HG02759 (cell line): Measurements from ENCODE around the gene CFAP119.

Experiments
- ATAC-seq: cut with Tn5 transposase; IDR thresholded peaks from one replicate; pipeline ENCODE4 v1.9.1; 2021; ENCODE audit warnings: mild to moderate bottlenecking, moderate library complexity; ENCODE audit not compliant: unreplicated experiment

CFAP119 gene

DNA sequence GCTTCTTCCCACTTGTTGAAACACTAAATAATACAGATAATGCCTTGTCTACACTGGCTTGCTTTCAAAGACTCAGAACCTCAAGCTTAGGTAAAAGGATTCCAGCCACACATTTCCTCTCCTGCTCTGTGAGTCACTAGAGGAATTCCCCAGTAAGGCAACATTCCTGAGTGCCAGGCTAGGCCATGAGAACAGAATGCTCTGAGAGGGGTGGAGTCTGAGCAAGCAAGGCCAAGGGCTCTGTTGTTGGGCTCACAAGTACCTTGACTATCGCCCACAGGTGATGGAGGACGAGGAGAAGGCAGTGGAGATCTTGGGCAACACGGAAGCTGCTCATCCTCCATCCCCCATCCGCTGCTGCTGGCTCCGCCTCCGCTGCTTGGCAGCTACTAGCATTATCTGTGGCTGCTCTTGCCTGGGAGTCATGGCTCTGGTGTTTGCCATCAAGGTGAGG lies 20.4 kb downstream of the CFAP119 start:
- no peak for ATAC-seq

DNA sequence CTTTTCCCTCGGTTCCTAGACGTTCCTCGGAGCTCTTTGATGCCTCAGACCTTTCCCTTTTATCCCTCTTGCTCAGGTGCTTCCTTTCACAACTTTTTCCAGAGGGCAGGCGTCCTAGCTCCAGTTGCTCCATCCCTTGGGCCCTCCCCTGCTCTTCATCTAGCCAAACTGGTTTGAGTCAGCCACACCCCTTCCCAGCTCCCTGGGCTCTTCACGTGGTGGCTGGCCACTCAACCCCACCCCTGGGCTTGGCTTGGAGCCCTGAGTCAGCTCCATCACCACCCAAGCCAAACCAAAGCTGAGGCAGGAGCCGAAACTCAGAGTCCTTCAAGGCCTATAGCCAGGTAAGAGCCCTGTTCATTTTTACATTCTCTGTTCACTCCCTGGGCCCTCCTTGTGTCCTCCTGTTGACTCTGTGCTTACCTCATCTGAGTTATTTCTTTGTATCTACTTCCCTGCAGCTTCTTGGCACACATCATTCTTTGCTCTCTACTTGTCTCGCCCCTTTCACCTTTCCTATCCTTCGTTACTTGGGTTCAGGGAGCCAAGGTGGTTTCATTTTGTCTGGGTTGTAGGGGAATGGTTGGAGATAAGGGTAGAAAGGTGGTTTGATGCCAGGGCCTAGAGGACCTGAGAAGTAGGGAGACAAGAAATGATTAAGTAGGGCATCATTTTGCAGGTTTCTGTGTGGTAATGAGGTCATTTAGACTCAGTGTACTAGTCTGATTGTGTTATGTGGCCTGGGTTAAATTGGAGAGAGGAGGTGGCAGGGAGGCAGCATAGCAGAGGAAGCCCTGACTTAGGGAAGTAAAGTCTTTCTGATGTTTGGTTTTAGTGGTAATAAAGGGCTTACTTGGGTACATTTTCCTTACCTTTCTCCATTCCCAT lies 21.3 kb downstream of the CFAP119 start:
- ATAC-seq = no peak

DNA sequence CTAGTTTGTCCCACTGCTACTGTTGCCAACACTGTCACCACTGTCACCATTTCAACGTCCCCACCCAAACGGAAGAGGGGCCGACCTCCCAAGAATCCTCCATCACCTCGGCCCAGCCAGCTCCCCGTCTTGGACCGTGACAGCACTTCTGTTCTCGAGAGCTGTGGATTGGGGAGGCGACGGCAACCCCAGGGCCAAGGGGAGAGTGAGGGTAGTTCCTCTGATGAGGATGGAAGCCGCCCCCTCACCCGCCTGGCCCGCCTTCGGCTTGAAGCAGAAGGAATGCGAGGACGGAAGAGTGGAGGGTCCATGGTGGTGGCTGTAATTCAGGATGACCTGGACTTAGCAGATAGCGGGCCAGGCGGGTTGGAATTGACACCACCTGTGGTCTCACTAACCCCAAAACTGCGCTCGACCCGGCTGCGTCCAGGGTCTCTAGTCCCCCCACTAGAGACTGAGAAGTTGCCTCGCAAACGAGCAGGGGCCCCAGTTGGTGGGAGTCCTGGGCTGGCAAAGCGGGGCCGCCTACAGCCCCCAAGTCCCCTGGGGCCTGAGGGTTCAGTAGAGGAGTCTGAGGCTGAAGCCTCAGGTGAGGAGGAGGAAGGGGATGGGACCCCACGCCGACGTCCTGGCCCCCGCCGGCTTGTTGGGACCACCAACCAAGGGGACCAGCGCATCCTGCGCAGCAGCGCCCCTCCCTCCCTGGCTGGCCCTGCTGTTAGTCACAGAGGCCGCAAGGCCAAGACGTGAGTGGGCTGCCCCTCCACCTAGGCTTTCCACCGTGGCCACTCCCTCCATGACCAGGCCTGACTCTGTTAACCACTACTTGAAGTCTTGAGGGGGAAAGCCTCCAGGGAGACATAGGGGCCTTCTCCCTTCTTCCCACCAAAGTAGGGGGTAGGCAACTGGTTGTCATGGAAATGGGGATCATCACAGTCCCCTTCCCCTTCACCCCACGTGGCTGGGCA lies 22.6 kb downstream of the CFAP119 start:
- no peak for ATAC-seq

DNA sequence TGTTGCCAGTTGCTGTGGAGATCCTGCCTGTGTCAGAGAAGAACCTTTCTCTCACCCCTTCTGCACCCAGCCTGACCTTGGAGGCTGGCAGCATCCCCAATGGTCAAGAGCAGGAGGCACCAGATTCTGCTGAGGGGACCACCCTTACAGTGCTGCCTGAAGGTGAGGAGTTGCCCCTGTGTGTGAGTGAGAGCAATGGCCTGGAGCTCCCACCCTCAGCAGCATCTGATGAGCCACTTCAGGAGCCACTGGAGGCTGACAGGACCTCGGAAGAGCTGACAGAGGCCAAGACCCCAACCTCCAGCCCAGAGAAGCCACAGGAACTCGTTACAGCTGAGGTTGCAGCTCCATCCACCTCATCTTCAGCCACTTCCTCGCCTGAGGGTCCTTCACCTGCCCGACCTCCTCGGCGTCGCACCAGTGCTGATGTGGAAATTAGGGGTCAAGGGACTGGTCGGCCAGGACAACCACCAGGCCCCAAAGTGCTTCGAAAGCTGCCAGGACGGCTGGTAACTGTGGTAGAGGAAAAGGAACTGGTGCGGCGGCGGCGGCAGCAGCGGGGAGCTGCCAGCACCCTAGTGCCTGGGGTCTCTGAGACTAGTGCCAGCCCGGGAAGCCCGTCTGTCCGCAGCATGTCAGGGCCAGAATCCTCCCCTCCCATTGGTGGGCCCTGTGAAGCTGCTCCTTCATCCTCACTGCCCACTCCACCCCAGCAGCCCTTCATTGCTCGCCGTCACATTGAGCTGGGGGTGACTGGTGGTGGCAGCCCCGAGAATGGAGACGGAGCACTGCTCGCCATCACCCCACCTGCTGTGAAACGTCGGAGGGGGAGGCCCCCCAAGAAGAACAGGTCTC lies 23.8 kb downstream of the CFAP119 start:
- no peak for ATAC-seq

DNA sequence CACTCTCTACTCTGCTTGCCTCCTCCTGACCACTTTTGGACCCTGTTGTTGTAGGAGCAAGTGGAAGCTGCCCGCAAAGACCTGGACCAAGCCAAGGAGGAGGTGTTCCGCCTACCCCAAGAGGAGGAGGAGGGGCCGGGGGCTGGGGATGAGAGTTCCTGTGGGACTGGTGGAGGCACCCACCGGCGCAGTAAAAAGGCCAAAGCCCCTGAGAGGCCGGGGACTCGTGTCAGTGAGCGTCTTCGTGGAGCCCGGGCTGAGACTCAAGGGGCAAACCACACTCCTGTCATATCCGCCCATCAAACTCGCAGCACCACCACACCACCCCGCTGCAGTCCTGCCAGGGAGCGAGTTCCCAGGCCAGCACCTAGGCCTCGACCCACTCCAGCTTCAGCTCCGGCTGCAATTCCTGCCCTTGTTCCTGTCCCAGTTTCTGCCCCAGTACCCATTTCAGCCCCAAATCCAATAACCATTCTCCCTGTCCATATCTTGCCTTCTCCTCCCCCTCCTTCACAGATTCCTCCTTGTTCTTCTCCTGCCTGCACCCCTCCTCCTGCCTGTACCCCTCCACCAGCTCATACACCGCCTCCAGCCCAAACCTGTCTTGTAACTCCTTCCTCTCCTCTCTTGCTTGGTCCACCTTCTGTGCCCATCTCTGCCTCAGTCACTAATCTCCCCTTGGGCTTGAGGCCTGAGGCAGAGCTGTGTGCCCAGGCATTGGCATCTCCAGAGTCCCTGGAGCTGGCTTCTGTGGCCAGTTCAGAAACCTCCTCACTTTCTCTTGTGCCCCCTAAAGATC lies 24.7 kb downstream of the CFAP119 start:
- ATAC-seq = no peak

DNA sequence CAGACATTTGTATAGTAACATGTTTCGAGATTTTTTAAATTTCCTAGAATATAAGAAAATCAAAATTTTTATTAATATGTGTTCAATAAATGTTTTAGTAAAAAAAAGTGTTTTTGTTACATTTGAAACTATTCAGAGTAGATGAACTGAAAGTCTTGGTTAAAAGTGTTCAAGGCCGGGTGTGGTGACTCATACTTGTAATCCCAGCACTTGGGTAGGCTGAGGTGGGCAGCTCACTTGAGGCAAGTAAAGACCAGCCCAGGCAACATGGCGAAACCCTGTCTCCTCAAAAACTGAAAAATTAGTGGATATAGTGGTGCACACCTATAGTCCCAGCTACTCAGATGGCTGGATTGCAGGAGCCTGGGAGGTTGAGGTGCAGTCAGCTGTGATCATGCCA lies 30.5 kb downstream of the CFAP119 start:
- ATAC-seq = no peak

DNA sequence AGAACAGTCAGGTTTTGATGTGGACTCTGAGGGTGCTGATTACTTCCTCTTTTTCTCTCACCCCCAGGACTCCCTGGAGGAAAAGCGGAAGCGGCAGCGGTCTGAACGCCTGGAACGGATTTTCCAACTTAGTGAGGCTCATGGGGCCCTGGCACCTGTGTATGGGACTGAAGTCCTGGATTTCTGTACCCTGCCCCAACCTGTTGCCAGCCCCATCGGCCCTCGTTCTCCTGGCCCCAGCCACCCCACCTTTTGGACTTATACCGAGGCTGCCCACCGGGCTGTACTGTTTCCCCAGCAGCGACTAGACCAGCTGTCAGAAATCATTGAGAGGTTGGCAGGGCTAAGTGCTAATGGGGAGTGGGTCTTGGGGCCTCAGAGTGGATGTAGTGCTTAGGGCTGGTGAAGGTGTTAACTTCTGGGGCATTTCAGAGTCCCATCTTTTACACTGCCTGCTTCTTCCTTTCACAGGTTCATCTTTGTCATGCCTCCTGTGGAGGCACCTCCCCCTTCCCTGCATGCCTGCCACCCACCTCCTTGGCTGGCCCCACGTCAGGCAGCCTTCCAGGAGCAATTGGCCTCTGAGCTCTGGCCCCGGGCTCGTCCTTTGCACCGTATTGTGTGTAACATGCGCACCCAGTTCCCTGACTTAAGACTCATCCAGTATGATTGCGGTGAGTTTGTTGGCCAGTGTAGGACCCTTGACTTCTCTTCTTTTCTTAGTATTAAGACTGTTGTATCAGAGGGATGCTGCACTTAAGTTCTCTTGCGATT lies 32.8 kb downstream of the CFAP119 start:
- ATAC-seq = no peak

DNA sequence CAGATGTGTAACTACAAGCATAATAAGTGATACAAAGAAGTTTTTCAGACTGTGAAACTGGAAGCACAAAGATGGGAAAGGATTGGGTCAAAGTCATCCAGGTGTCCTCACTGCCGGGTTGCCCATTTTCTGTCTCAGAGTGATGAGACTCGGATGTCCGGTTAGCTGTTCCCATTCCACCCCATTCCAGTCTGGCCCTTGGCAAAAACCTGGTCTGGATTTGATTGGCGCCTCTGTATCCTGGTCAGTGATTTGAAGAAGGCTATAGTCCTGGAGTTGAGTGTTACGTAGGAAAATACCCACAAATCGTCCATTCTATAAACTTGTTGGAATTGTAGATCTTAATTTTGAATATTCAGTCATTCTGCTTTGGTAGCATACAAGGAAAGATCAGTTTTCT lies 33.5 kb downstream of the CFAP119 start:
- ATAC-seq = no peak

DNA sequence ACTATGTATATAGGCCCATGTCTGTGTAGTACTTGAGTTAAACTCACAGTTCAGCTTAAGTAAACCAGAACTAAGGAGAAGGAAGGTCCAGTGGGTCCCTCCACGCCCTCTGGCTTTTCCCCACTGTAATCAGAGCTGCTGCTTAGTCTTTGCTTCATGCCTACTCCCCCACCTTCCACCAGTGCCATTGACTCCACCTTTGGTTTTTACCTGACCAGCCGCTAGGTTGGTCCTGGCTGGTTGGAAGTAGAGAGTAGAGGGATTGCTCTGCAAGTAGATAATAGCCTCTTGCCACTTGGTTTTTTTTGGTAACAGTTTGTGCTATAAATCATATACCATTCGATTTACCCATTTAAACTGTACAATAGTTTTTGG lies 36.5 kb downstream of the CFAP119 start:
- ATAC-seq = no peak

DNA sequence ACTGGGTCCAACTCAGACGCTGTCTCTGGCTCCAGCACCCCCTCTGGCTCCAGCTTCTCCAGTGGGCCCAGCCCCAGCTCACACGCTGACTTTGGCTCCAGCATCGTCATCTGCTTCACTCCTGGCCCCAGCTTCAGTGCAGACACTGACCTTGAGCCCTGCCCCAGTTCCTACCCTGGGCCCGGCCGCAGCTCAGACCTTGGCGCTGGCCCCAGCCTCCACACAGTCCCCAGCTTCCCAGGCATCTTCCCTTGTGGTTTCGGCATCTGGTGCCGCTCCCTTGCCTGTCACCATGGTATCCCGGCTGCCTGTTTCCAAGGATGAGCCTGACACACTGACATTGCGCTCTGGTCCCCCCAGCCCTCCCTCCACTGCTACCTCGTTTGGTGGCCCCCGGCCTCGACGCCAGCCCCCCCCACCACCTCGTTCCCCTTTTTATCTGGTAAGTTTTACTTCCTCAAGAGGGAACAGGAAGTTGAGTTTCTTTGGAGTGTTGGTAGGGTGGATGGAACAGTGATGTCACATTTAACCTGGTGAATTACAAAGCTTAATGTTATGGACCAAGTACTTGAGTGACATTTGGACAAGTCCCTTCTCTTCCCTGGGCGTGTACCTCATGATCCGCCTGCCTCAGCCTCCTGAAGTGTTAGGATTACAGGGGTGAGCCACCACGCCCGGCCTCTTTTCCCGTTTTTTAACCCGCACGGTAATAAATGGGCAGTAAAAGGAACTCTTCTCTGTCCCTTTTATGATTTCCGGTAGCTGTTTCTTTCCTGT lies 37.0 kb downstream of the CFAP119 start:
- ATAC-seq = no peak

DNA sequence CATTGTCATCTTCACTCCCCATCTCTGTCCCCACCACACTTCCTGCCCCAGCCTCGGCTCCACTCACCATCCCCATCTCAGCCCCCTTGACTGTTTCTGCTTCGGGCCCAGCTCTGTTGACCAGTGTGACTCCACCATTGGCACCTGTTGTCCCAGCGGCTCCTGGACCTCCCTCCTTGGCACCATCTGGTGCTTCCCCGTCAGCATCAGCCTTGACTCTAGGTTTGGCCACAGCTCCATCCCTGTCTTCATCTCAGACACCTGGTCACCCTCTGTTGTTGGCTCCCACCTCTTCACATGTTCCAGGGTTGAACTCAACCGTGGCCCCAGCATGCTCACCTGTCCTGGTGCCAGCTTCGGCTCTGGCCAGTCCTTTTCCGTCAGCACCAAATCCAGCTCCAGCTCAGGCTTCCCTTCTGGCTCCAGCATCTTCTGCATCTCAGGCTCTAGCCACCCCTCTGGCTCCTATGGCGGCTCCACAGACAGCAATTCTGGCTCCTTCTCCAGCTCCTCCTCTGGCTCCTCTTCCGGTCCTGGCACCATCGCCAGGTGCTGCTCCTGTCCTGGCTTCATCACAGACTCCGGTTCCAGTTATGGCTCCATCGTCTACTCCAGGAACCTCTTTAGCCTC lies 38.0 kb downstream of the CFAP119 start:
- no peak for ATAC-seq

DNA sequence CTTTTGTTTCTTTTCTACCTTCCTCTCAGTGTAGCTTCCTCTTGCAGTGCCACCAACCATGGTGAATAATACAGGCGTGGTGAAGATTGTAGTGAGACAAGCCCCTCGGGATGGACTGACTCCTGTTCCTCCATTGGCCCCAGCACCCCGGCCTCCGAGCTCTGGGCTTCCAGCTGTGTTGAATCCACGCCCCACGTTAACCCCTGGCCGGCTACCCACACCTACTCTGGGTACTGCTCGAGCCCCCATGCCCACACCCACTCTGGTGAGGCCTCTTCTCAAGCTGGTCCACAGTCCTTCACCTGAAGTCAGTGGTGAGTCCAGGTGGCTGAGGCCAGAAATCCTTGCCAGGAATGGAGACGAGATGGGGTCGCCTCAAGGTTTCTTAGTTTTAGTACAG lies 38.9 kb downstream of the CFAP119 start:
- no peak for ATAC-seq

DNA sequence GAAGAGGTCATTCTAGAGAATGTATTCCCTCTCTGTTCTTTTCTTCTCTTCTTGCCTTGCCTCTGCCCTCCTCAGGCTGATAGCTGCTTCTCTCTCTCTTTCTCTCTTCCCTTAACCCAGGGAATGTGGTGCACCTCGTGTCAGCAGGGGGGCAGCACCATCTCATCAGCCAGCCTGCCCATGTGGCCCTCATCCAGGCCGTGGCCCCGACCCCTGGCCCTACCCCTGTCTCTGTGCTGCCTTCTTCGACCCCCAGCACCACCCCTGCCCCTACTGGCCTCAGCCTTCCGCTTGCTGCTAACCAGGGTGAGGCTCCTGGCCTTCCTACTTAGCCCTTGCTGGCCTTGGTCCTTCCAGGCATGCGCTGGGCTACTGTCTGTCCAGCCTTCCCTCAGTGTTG lies 39.4 kb downstream of the CFAP119 start:
- ATAC-seq = no peak

DNA sequence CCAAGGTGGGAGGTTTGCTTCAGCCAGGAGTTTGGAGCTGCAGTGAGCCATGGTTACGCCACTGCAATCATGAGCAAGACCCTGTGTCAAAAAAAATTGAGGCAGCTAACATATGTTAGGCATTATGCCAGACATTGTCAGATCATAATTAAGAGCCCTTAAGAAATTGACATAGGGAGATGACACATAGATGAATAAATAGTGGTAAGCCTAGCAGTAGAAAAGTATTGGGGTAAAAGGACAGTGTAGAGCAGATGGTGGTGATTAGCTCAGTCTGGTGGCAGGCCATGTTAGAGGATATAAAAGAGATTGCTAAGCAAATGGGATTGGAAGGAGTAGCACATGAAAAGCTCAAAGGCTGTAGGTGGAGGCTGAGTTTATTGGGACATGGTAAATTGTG lies 40.3 kb downstream of the CFAP119 start:
- no peak for ATAC-seq

DNA sequence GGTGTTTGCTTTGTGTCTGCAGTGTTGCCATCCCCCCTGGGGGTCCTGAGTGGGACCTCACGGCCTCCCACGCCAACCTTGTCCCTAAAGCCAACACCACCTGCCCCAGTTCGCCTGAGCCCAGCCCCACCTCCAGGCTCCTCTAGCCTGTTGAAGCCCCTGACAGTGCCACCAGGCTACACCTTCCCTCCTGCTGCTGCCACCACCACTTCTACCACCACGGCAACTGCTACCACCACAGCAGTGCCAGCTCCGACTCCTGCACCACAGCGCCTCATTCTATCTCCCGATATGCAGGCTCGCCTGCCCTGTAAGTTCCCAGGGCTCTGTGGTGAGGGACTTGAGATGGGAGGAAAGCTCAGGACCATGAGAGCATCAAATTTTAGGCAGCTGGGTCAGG lies 40.7 kb downstream of the CFAP119 start:
- ATAC-seq = no peak

DNA sequence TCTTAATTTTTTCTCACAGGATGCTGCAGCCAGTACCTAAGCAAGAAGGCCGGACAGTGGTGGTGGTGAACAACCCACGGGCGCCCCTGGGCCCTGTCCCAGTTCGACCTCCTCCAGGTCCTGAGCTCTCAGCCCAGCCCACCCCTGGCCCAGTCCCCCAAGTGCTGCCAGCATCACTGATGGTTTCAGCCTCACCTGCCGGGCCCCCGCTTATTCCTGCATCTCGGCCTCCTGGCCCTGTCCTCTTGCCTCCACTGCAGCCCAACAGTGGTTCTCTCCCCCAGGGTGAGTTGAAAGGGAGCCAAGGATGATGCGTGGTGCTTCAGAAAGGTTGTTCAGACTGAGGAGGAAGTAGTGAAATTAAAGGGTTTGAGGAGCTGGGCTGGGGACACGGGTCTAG lies 41.2 kb downstream of the CFAP119 start:
- no peak for ATAC-seq

DNA sequence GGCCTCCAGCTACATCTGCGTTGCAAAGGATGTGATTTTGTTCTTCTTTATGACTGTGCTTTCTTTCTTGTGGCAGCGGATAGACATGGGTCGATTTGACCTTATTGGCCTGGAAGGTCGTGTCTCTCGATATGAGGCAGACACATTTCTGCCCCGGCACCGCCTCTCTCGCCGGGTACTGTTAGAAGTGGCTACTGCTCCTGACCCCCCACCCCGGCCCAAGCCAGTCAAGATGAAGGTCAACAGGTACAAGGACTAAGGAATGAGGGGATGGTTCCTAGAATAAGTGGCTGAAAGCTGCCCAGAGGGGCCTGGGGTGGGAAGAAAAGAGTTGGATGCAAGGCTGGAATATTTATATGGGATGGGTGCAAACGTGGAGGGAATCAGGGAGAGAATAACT lies 41.8 kb downstream of the CFAP119 start:
- no peak for ATAC-seq
